OCI-LY7 (cell line): ENCODE data around the gene SUSD3. TPM values are rescaled to one million over a fixed set of nuclear protein-coding genes. Genes with fewer than 3 reads are reported as not detected.

Experiments used
- BruUV-seq: library from RNA; stranded (reverse); fragments of 400-500 nt; replicated peaks from 2 replicates; lab custom pipeline; 2021; lab: Mats Ljungman, UMichigan
- CTCF ChIA-PET: fragments of 300-600 bp; sonication (Branson Sonifier 250); formaldehyde crosslinking; loops from one replicate; lab custom pipeline; 2022; ENCODE audit warnings: antibody characterized with exemption; ENCODE audit not compliant: unreplicated experiment; lab: Charles Lee
- POLR2A ChIA-PET: fragments of 300-600 bp; sonication (Branson Sonifier 250); formaldehyde crosslinking; loops from one replicate; lab custom pipeline; 2022; ENCODE audit warnings: antibody characterized with exemption; lab: Charles Lee
- DNase-seq: peaks from one replicate; pipeline ENCODE4 v3.0.0-alpha.2; 2015; ENCODE audit warnings: low spot score
- H2AFZ ChIP-seq: fragments of 200-600 bp; sonication (generic), shearing (Covaris generic); 2 replicates; pipeline ENCODE4 v1.6.1; 2014; ENCODE audit warnings: mild to moderate bottlenecking, antibody characterized with exemption, low read length, moderate library complexity
- H3K27ac ChIP-seq: fragments of 200-600 bp; sonication (generic); 2 replicates; pipeline ENCODE4 v1.5.1; 2014; ENCODE audit warnings: mixed run types, low read depth, mild to moderate bottlenecking, moderate library complexity, low read length, inconsistent platforms; ENCODE audit not compliant: poor library complexity, severe bottlenecking
- H3K36me3 ChIP-seq: fragments of 200-600 bp; sonication (generic); 2 replicates; pipeline ENCODE4 v1.6.1; 2014; ENCODE audit warnings: mild to moderate bottlenecking, antibody characterized with exemption, low read length, moderate library complexity, mixed read lengths; ENCODE audit not compliant: insufficient read depth
- H3K4me1 ChIP-seq: fragments of 200-600 bp; sonication (generic); 2 replicates; pipeline ENCODE4 v1.5.1; 2014; ENCODE audit warnings: mild to moderate bottlenecking, low read length; ENCODE audit not compliant: insufficient read depth, poor library complexity, severe bottlenecking
- H3K4me2 ChIP-seq: fragments of 200-600 bp; sonication (generic); 2 replicates; pipeline ENCODE4 v1.6.1; 2014; ENCODE audit warnings: mild to moderate bottlenecking, low read length
- H3K4me3 ChIP-seq: fragments of 200-600 bp; sonication (generic); 2 replicates; pipeline ENCODE4 v1.5.1; 2014; ENCODE audit warnings: mild to moderate bottlenecking, low read depth, low read length; ENCODE audit not compliant: poor library complexity, severe bottlenecking
- H3K79me2 ChIP-seq: fragments of 200-600 bp; sonication (generic); 2 replicates; pipeline ENCODE4 v1.6.1; 2016; ENCODE audit warnings: low read depth, mild to moderate bottlenecking, low read length, moderate library complexity, mixed read lengths; ENCODE audit not compliant: insufficient read depth
- H3K9me2 ChIP-seq: fragments of 200-600 bp; sonication (generic); 2 replicates; pipeline ENCODE4 v1.6.1; 2016; ENCODE audit warnings: mild to moderate bottlenecking, low read length, mixed read lengths; ENCODE audit not compliant: insufficient read depth
- H3K9me3 ChIP-seq: fragments of 200-600 bp; sonication (generic); 2 replicates; pipeline ENCODE4 v1.6.1; 2014; ENCODE audit warnings: mild to moderate bottlenecking, mixed run types, low read length, mixed read lengths
- H4K20me1 ChIP-seq: fragments of 200-600 bp; sonication (generic); 2 replicates; pipeline ENCODE4 v1.6.1; 2014; ENCODE audit warnings: mild to moderate bottlenecking, antibody characterized with exemption, low read length, moderate library complexity, mixed read lengths; ENCODE audit not compliant: insufficient read depth
- EZH2phosphoT487 ChIP-seq: fragments of 200-600 bp; sonication (generic); IDR thresholded peaks from 2 replicates; pipeline ENCODE4 v1.6.1; 2018; ENCODE audit warnings: low read depth, borderline replicate concordance, mild to moderate bottlenecking, mixed run types, antibody characterized with exemption, low read length, moderate library complexity, mixed read lengths
- intact Hi-C: fragments of 100-400 bp; cut with micrococcal nuclease; formaldehyde crosslinking; loops from one replicate; pipeline ENCODE4 v1.10.0; 2022; ENCODE audit not compliant: unreplicated experiment
- total RNA-seq, 2 experiments: library from RNA; depleted of rRNA in 1 of 2; stranded (reverse); fragments of >200 nt in 1 of 2; shearing (Covaris generic) in 1 of 2; gene quantifications; 2 replicates each; pipeline ENCODE4 v1.2.3, GENCODE V29; 2014 to 2022
- TF ChIP-seq, protein P1 (sequence below): fragments of 200-600 bp; sonication (generic); conservative IDR thresholded peaks from 2 replicates; pipeline ENCODE4 v1.5.1; 2014; ENCODE audit warnings: mild to moderate bottlenecking, antibody characterized with exemption, low read length, moderate library complexity, mixed read lengths

The SUSD3 gene
- total RNA-seq, 2 experiments from 2014 or later = 94.1 to 201 TPM

DNA sequence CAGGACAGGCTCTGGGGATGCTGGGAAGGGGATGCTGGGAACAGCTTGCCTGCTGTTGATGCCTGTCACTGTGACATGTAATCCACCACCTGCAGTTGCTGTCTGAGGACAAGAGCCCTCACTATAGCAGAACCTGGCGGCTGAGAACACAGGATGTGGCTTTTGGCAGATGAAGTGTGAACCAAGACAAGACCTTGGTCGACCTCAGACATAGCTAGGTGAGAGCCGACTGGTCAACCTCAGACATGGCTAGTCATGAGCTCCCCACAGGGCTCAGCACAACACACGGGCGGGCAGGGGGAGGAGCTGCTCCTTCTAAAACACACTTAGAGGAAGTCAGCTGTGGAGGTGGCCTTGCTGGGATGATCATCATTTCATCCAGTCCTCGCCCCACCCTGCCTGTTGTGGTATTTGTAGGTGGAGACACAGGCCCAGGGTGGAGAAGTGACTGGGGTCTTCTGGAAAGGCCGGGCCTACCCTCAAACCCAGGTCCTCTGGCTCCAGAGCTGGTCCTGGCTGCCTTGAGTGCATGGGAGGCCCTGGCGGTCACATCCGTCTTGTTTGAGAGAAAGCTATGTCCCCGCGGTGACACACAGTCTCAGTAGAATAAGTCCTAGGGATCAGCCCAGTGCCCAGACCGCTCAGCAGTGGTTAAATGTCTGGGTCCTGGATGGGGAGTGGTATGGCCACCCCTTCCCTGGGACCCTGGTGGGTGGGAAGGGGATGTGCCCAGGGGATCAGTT lies 6.1 kb downstream of the SUSD3 start:
- CTCF ChIA-PET = interaction anchor here (0.7 to 1.6 kb wide), 4 partner anchors 13 to 31 kb away, joined by 3 to 5 read pairs (median 4); no protein-coding TSS in a partner anchor
- DNase-seq = peak; percentile 98
- peaks cover 68% of the 10 kb centered on the region for H3K36me3 ChIP-seq
- no peaks in the 10 kb centered on the region for H4K20me1 ChIP-seq
- peak overlapping the region; percentile 88 for H3K4me2 ChIP-seq
- H3K4me1 ChIP-seq = peaks cover 61% of the 10 kb centered on the region
- H3K9me2 ChIP-seq = no peaks in the 10 kb centered on the region
- no peak for TF ChIP-seq EZH2phosphoT487
- TF ChIP-seq, protein P1, sequence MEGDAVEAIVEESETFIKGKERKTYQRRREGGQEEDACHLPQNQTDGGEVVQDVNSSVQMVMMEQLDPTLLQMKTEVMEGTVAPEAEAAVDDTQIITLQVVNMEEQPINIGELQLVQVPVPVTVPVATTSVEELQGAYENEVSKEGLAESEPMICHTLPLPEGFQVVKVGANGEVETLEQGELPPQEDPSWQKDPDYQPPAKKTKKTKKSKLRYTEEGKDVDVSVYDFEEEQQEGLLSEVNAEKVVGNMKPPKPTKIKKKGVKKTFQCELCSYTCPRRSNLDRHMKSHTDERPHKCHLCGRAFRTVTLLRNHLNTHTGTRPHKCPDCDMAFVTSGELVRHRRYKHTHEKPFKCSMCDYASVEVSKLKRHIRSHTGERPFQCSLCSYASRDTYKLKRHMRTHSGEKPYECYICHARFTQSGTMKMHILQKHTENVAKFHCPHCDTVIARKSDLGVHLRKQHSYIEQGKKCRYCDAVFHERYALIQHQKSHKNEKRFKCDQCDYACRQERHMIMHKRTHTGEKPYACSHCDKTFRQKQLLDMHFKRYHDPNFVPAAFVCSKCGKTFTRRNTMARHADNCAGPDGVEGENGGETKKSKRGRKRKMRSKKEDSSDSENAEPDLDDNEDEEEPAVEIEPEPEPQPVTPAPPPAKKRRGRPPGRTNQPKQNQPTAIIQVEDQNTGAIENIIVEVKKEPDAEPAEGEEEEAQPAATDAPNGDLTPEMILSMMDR = no peak
- intact Hi-C loops = loop anchor here (1.0 to 10.0 kb wide), 6 partner anchors 31 to 344 kb away; partner anchors contain the start of gene BICD2
- peaks cover 85% of the 10 kb centered on the region for H3K79me2 ChIP-seq
- H2AFZ ChIP-seq = no peak overlapping the region
- H3K9me3 ChIP-seq = peaks cover 6% of the 10 kb centered on the region; the same call in 1 of the 2 replicates
- POLR2A ChIA-PET = interaction anchor here (0.6 to 1.5 kb wide), 6 partner anchors 17 to 66 kb away, joined by 3 to 13 read pairs (median 4); no protein-coding TSS in a partner anchor
- peak overlapping the region; percentile 95 for H3K27ac ChIP-seq
- BruUV-seq = no TSS peak
- peak overlapping the region; percentile 79 for H3K4me3 ChIP-seq

DNA sequence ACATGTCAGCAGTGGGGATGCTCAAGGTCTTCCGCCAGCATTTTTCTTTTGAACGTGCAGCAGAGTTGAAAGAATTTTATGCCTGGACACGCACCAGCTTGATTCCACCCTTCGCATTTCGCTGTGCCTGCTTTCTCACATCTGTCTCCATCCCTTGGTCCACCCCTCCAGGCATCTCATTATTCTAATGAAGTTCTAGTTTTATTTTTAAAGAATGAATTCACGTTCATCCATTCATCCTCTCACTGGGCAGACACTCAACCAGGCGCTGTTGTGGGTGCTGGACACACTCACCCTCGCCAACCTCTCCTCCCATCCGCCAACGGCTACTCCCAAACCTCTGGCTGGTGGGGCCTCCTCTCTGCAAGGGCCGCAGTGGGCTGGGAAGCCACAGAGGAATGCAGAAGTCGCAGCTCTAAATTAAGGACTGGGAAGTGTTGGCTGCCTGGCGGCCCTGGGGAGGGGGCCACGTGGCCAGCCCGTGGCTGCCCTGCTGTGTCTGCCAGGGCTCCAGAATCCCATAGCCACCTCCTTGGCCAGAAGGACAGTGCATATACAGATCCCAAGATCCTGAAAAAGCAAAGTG lies 6.7 kb downstream of the SUSD3 start:
- H3K9me2 ChIP-seq = no peaks in the 10 kb centered on the region
- peak overlapping the region; percentile 63 for H3K4me3 ChIP-seq
- ChIA-PET POLR2A (interaction anchor here (0.9 to 1.5 kb wide), 5 partner anchors 11 to 60 kb away, joined by 3 to 13 read pairs (median 4); no protein-coding TSS in a partner anchor), CTCF (interaction anchor here (0.7 to 1.6 kb wide), 4 partner anchors 13 to 32 kb away, joined by 3 to 5 read pairs (median 4); no protein-coding TSS in a partner anchor)
- no peak for TF ChIP-seq EZH2phosphoT487
- TF ChIP-seq, protein P1 = no peak
- H2AFZ ChIP-seq = no peak overlapping the region
- H3K36me3 ChIP-seq = peaks cover 74% of the 10 kb centered on the region
- H3K79me2 ChIP-seq = peaks cover 85% of the 10 kb centered on the region
- no peak for DNase-seq
- BruUV-seq = no TSS peak
- H3K4me1 ChIP-seq = peaks cover 57% of the 10 kb centered on the region
- peak overlapping the region; percentile 95 for H3K27ac ChIP-seq
- H3K4me2 ChIP-seq = peak overlapping the region; percentile 88
- no peaks in the 10 kb centered on the region for H4K20me1 ChIP-seq
- peaks cover 6% of the 10 kb centered on the region; the same call in 1 of the 2 replicates for H3K9me3 ChIP-seq
- intact Hi-C loops = loop anchor here (2.0 to 10.0 kb wide), 2 partner anchors 300 to 344 kb away; partner anchors contain the start of gene BICD2
